PC-9 (cell line): ENCODE data around the gene KCNK2.

Experiments used
- EZH2 ChIP-seq: fragments of 200-600 bp; sonication (generic); IDR thresholded peaks from 2 replicates; pipeline ENCODE4 v1.8.0; 2017; ENCODE audit warnings: antibody characterized with exemption, low read depth
- TF ChIP-seq, protein P1 (sequence below): fragments of 200-600 bp; sonication (generic); conservative IDR thresholded peaks from 2 replicates; pipeline ENCODE4 v1.6.1; 2017; ENCODE audit warnings: mixed run types, antibody characterized with exemption, mild to moderate bottlenecking, moderate library complexity

DNA sequence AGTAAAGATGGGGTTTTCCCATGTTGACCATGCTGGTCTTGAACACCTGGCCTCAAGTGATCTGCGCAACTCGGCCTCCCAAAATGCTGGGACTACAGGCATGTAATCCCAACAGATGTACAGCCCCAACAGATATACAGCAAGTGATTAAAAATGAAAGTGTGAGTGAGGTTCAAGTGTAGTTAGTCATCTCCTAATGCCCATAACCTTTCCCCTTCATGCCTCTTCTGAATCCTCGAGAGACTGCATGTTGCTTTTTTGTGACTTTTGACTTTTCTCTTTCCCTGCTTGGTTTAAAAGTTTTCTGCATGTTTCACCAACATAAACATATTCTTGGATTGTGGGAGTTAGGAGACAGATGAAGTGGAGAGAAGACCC, 31.2 kb downstream of the KCNK2 start:
- no peak for TF ChIP-seq EZH2
- TF ChIP-seq, protein P1, sequence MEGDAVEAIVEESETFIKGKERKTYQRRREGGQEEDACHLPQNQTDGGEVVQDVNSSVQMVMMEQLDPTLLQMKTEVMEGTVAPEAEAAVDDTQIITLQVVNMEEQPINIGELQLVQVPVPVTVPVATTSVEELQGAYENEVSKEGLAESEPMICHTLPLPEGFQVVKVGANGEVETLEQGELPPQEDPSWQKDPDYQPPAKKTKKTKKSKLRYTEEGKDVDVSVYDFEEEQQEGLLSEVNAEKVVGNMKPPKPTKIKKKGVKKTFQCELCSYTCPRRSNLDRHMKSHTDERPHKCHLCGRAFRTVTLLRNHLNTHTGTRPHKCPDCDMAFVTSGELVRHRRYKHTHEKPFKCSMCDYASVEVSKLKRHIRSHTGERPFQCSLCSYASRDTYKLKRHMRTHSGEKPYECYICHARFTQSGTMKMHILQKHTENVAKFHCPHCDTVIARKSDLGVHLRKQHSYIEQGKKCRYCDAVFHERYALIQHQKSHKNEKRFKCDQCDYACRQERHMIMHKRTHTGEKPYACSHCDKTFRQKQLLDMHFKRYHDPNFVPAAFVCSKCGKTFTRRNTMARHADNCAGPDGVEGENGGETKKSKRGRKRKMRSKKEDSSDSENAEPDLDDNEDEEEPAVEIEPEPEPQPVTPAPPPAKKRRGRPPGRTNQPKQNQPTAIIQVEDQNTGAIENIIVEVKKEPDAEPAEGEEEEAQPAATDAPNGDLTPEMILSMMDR, result no peak
